HG03135 (cell line): ENCODE results near the gene AS3MT.
"Not testable (repeated sequence)": the region's sequence is repeated elsewhere in the genome, so short reads cannot be mapped to it uniquely, and the experiment has no call there.

Source experiments
- ATAC-seq: cut with Tn5 transposase; IDR thresholded peaks from one replicate; pipeline ENCODE4 v1.9.1; 2021; ENCODE audit warnings: mild to moderate bottlenecking, moderate library complexity; ENCODE audit not compliant: unreplicated experiment

The AS3MT gene, protein sequence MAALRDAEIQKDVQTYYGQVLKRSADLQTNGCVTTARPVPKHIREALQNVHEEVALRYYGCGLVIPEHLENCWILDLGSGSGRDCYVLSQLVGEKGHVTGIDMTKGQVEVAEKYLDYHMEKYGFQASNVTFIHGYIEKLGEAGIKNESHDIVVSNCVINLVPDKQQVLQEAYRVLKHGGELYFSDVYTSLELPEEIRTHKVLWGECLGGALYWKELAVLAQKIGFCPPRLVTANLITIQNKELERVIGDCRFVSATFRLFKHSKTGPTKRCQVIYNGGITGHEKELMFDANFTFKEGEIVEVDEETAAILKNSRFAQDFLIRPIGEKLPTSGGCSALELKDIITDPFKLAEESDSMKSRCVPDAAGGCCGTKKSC

DNA sequence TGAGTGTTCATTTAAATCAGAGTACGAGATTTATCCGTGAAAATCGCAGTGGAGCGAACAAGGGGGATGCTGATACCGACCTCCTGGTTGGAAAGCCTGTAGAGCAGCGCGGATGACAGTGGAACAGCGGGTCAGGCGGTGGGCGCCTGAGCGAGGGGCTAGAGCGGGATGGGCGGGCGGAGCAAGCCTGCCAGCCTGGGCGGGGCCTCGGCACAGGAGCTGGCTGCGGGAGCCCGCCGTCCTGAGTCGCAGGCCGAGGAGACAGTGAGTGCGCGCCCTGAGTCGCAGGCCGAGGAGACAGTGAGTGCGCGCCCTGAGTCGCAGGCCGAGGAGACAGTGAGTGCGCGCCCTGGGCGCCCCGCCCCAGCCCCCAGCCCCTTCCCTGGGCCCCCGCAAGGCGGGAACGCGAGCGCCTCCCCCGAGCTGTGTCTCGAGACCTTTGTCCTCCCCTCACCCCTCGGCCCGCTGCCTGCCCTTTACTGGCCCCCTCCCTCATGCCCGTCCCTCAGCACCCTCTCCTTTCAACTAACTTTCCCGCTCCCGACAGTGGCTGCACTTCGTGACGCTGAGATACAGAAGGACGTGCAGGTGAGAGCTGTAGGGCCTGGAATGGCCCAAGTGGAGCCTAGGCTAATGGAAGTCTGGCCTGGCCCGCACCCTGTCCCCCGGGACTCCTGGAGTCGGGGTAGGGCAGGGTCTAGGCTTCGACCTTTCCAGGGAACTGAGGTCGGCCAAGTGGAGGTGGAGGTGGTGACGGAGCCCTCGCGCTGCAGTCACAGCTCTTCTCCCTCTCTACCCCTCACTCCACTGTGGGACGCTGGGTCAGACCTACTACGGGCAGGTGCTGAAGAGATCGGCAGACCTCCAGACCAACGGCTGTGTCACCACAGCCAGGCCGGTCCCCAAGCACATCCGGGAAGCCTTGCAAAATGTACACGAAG is at the start of gene AS3MT:
Gene AS3MT (plus strand): TSS at position 213 of the 941 bp plus-strand sequence. CDS start 123 bp downstream, at position 336.
- ATAC-seq, result no peak

DNA sequence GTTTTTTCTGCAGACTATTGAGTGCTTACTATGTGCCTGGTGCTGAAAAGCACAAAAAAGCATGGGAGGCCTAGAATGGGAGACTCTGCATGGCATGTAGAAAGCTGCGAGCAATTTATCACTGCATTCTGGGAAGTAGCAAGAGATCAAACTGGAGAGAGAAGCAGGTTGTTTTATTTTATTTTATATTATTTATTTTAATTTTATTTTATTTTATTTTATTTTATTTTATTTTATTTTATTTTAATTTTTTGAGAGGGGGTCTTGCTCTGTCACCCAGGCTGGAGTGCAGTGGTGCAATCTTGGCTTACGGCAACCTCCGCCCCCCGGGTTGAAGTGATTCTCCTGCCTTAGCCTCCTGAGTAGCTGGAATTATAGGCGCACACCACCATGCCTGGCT is 49.3 kb upstream of the AS3MT start:
- not testable (repeated sequence) for ATAC-seq

DNA sequence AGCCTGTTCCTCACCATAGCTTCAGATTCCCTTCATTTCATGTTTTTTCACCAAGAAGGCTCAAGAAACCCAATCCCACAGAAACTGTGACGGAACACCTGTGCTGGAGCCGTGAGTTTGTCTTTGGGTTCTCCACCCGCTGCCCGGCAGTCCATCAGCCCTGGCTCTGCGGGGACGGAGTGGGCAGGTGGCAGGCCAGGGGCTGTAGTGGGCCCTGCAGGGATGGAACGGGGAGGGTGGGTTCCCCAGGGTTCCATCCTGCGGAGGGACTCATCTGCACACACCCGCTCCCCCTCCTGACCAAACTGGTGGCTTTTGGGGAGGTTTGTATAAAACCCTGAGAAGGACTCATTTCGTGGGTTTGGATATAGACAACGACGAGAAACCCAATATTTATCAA is 47.0 kb upstream of the AS3MT start:
- ATAC-seq, result no peak

DNA sequence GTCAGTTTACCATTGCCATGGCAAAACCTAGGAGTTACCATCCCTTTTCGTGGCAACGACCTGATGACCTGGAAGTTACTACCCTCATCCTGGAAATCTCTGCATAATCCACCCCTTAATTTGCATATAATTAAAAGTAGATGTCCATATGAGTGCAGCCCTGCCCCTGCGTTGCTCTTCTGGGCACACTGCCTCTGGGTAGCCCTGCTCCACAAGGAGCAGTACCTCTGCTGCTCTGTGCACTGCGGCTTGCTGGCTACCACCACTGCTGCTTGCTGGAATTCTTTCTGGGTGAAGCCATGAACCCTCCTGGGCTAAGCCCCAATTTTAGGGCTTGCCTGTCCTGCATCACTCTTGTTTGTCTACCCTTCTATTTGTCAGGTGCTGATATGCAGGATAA is 44.6 kb upstream of the AS3MT start:
- ATAC-seq, result no peak

DNA sequence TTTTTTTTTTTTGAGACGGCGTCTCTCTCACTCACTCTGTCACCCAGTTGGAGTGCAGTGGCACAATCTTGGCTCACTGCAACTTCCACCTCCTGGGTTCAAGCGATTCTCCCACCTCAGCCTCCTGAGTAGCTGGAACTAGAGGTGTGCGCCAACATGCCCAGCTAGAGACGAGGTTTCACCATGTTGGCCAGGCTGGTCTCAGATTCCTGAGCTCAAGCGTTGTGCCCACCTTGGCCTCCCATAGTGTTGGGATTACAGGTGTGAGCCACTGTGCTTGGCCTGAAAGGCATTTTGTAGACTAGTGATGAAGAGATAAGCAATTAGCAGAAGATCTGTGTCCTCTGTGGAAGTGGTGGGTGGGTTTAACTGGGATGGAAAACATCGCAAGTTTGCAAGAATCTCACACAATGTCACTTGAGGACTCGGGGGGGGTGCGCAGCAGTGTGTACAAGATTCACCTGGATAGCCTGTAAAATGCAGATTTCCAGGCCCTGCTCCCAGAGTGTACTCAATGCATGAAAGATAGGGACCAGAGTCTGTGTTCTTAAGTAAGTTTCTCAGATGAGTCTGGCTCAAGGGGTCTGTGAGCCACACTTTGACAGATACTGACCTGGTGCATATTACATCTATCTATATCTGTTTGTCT is 43.0 kb upstream of the AS3MT start:
- ATAC-seq, result no peak

DNA sequence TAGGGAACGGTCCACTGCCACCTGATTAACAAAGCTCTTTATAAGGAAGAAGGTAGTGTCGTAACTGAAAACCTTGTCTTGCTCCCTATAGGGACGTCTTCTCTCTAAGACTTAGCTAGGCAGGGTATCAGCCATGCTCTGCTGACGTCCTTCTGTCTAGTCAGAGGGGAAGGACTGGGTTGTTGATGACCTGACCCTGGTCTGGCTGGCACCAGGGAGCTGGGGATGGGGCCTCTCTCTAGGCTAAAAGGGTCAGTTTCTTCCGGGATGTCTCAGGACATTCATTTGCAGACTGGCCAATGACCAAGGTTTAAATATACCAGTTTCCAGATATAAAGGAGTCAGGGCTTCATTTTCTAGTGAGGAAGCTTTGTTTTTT is 41.7 kb upstream of the AS3MT start:
- ATAC-seq, result no peak

DNA sequence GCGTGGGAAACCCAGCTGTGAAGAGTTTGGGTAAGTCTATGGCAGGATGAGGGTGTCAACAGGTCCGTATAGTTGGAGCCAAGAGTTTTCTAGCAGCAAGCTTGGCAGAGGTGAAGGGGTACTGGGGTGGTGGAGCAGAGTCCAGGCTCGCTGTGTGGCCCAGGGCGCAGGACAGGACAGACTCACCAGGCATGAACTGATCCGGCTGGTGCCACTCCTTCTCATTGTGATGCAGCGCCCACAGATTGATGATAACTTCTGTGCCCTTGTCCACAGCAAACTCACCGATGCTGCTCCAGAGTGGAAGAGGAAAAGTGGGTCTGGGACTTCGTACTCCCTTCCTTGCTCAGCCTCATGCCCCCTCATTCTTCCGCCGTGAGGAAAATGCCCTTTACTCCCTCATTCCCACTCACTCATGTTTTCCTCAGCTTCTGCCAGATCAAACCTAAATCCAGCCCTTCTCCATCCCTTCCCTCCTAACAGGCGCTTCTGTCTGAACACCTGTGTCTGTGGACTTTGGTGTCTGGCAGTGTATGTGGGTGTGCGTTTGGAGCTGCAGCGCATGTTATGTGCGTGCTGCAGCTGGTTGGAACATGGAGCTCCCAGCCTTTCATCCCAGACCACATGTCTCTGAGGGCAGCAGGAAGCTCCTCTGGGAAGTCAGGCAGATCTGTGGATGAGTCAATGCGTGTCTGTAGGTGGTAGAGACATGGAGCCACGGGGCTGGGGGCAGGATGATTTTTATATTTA is 37.8 kb upstream of the AS3MT start:
- no peak for ATAC-seq

DNA sequence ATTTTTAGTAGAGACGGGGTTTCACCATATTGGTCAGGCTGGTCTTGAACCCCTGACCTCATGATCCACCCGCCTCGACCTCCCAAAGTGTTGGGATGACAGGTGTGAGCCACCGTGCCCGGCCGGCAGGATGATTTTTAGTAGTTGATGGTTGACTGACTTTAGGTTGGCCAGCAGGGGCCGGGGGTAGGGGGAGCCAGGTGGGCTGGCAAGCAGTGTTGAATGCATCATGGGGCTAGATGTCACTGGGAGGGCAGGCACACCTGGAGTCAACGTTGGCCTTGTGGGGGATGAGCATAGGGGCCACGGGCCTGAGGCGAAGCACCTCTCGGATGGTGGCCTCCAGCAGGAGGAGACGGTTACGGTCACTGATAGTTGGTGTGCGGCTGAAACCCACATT is 37.0 kb upstream of the AS3MT start:
- ATAC-seq, result no peak

DNA sequence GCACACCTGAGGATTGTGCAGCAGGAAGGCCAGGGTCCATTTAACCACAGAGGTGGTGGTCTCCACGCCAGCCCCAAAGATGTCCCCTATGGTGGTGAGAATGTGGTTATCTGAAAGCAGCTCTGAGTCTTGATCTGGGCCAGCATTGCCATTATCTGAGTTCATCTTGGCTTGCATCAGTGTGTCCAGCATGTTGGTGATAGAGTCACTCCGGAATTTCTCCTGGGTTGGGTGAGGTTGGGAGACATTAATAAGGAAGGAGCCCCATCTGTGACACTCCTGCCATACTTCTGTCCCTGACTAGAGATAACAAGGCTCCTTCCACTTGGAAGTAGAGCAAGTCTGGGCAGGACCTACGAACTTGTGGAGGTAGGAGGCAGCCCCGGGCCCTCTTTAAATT is 36.3 kb upstream of the AS3MT start:
- no peak for ATAC-seq

DNA sequence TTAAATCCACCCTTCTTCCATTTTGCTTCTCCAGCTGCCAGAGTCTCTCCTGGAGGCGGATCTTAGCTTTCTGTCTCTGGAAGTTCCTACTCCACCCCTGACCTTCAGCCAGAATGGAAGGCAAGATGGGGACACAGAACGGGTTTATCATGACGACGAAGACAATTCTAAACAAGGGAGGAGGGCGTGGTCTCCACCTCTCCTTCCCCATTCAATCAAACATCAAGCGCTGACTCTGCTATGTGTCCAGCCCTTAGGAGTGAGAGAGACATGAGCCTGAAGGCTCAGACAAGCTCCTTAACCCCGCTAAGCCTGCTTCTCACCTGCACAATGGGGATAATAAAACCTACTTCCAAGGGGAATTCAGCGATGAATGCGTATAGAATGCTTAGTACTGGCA is 35.1 kb upstream of the AS3MT start:
- ATAC-seq, result no peak

DNA sequence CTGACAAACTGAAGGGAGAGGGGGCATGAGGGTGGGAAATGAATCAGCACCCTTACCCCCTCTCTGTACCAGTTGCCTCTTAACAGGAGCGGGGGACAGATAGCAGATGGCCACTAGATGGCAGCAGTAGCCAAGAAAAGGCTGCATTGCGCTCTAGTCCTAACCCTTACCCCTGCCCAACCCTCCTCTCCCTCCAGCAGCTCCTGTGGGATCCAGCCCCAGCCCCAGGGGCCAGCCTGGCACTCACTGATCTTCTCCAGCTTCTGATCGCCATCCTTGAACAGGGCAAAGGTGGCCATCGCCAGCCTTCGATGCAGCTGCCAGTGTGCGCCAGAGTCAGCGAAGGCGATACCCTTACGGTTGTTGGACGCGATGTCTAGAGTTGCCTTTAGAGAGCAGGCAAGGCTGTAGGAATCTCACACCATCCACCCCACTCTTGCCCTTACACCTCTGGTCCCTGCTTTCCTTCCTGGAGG is 34.2 kb upstream of the AS3MT start:
- ATAC-seq, result no peak

DNA sequence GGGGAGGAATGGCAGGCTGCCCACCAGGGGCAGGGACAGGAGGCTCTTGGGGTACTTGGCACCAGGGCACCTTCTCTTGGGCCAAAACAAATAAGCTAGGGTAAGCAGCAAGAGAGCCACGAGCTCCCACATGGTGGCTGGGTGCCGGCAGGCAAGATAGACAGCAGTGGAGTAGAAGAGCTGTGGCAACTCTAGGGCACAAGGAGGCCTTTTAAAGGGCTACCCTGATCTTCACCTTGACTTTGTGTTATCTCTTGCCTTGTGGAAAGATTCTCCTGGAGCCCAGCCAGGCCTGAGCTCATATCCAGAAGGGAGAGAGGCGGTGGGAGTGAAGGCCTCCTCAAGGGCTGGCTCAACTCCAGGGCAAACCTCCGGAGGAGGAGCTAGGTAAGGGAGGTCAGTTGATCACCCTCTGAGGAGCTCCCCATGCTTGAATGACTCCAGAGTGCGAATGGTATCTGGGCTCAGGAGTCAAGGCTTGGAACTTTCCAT is 32.0 kb upstream of the AS3MT start, which contains the start of gene CYP17A1:
Gene CYP17A1 (minus strand): TSS at position 184 of the 492 bp plus-strand sequence. CDS start 52 bp downstream, at position 132.
- ATAC-seq, result no peak

DNA sequence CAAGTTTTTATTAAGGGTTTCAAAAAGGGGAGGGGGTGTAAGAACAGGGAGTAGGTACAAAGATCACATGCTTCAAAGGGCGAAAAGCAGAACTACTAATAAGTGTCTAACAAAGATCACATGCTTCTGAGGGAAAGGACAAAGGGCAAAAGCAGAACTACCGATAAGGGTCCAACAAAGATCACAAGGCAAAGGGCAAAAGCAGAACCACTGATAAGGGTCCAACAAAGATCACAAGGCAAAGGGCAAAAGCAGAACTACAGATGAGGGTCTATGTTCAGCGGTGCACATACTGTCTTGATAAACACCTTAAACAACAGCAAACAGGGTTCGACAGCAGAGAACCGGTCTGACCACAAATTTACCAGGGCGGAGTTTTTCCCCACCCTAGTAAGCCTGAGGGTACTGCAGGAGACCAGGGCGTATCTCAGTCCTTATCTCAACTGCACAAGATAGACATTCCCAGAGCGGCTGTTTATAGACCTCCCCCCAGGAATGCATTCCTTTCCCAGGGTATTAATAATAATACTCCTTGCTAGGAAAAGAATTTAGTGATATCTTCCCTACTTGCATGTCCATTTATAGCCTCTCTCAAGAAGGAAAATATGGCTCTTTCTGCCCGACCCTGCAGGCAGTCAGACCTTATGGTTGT is 30.9 kb upstream of the AS3MT start:
- ATAC-seq, result not testable (repeated sequence)

DNA sequence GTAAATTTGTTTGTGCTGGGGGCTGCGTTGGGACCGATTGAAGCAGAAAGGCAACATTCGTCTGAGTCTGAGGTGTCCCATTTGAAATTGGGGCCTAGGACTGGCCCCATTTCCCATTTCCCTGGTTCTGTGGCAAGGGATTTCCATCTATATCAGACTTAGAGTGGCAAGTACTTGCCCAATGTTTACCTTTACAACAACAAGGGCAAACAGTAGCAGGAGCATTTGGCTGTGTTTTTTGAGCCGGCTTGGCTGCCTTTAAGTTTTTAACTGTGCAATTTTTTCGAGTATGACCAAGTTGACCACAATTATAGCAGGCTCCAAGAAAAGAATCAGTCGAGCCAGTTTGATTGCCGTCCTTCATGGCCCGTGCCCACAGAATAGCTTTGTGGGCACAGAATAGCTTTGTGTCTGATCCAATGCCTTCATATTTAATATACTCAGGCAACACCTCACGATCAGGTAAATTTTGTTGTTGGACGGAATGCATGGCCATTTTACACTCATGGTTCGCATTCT is 27.4 kb upstream of the AS3MT start:
- ATAC-seq, result no peak

DNA sequence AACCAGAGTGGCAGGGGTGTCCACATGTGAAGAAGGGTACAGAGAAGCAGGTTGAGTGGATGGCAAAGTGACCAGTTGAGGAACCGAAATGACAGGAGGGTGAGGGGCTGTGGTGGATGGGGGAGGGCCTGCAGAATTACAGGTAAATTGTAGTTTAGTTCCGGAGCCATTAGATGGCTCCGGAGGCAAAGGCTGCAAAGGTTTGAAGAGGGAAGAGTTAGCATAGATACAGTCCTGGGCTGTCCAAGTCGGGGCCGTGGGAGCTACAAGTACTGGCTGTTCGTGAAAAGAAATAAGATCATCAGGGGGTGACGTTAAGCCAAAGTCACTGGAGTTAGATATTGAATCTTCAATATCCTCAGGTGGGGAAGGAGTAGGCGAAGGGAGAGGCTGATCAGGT is 26.1 kb upstream of the AS3MT start:
- ATAC-seq, result not testable (repeated sequence)

DNA sequence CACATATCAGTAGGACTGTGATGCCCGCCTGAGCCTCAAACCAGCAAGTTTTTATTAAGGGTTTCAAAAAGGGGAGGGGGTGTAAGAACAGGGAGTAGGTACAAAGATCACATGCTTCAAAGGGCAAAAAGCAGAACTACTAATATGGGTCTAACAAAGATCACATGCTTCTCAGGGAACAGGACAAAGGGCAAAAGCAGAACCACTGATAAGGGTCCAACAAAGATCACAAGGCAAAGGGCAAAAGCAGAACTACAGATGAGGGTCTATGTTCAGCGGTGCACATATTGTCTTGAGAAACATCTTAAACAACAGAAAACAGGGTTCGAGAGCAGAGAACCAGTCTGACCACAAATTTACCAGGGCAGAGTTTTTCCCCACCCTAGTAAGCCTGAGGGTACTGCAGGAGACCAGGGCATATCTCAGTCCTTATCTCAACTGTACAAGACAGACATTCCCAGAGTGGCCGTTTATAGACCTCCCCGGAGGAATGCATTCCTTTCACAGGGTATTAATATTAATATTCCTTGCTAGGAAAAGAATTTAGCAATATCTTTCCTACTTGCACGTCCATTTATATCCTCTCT is 25.0 kb upstream of the AS3MT start:
- ATAC-seq, result not testable (repeated sequence)

DNA sequence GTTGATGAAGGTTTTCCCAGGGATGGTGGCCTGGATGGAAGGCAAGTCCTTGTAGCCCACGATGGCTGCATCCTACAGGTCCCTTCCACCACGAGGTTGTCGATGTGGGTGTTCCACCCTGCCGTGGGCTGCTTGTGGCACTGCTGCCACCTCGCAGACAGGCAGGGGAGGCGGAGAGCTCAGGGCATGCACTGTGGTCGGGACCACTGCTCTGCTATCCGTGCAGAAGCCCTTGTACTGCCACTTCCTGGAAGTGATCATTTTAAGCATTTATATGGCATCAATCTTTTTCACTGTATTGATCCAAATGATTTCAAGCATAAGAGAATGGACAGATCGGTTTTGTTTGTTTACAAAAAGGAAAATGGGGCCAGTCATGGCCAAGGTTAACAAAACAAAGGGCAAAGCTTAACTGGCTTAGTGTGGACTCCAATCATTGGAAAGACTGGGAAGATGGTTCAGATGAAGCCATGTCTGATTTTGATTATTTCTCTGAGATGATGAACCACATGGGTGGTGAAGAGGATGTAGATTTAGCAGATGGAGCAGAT is 23.8 kb upstream of the AS3MT start:
- no peak for ATAC-seq

DNA sequence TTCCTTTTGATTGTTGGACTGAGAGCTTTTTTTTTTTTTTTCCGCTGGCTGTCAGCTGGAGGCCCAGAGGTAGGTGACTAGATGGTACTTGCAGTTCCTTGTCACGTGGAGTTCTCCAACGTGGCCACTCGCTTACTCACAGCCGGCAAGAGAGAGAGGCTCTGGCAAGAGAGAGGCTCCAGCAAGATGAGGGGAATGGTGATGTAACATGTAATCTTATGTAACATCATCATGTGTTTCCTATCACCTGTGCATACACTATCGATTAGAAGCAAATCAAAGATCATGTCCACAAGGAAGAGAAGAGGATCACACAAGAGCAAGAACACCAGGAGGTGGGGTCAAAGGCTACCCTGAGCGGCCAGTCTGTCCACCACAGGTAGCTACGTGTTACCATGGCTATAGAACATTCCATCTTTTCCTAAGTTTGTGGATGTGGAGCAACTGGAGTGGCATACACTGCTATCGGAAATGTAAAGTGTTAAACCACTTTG is 19.2 kb upstream of the AS3MT start:
- no peak for ATAC-seq

DNA sequence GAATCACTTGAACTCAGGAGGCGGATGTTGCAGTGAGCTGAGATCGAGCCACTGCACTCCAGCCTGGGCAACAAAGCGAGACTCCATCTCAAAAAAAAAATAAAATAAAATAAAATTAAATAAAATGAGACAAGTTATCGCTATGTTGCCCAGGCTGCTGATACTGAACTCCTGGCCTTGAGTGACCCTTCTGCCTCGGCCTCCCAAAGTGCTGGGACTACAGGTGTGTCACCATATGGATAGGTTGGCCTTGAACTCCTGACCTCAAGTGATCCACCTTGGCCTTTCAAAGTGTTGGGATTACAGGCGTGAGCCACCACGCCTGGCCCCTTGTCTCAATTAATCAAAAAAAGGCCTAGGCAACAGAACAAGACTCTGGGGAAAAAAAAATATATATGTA is 16.0 kb upstream of the AS3MT start:
- ATAC-seq, result not testable (repeated sequence)
